OCI-LY1 (cell line): ENCODE results near the gene MCTP2.

Source experiments
- H2AFZ ChIP-seq: fragments of 200-600 bp; sonication (generic), shearing (Covaris generic); 2 replicates; pipeline ENCODE4 v1.6.0; 2014; ENCODE audit warnings: antibody characterized with exemption, mild to moderate bottlenecking, low read length
- H3F3A ChIP-seq: fragments of 200-600 bp; sonication (generic), shearing (Covaris generic); 2 replicates; pipeline ENCODE4 v1.6.0; 2014; ENCODE audit warnings: mild to moderate bottlenecking, antibody characterized with exemption, low read length, moderate library complexity; ENCODE audit not compliant: insufficient read depth
- H3K27ac ChIP-seq: fragments of 200-600 bp; sonication (generic); 2 replicates; pipeline ENCODE4 v1.5.1; 2014; ENCODE audit warnings: low read length, mixed run types, mild to moderate bottlenecking, low read depth; ENCODE audit not compliant: poor library complexity, severe bottlenecking
- H3K27me3 ChIP-seq: fragments of 200-600 bp; sonication (generic); 2 replicates; pipeline ENCODE4 v1.6.0; 2014; ENCODE audit warnings: antibody characterized with exemption, mild to moderate bottlenecking, low read length, moderate library complexity; ENCODE audit not compliant: insufficient read depth
- H3K36me3 ChIP-seq: fragments of 200-600 bp; sonication (generic); 2 replicates; pipeline ENCODE4 v1.6.1; 2014; ENCODE audit warnings: mild to moderate bottlenecking, antibody characterized with exemption, low read length, moderate library complexity, mixed read lengths; ENCODE audit not compliant: insufficient read depth
- H3K4me1 ChIP-seq: fragments of 200-600 bp; sonication (generic); 2 replicates; pipeline ENCODE4 v1.5.1; 2014; ENCODE audit warnings: mild to moderate bottlenecking, low read length, moderate library complexity; ENCODE audit not compliant: insufficient read depth, severe bottlenecking
- H3K4me2 ChIP-seq: fragments of 200-600 bp; sonication (generic), shearing (Covaris generic); 2 replicates; pipeline ENCODE4 v1.6.1; 2014; ENCODE audit warnings: low read length
- H3K4me3 ChIP-seq: fragments of 200-600 bp; sonication (generic); 2 replicates; pipeline ENCODE4 v1.5.1; 2014; ENCODE audit warnings: low read length, low read depth, mild to moderate bottlenecking, mixed read lengths; ENCODE audit not compliant: poor library complexity, severe bottlenecking
- H3K79me2 ChIP-seq: fragments of 200-600 bp; shearing (Covaris generic); 2 replicates; pipeline ENCODE4 v1.6.1; 2016; ENCODE audit warnings: mixed run types, low read length, mixed read lengths; ENCODE audit not compliant: insufficient read depth
- H3K9ac ChIP-seq: fragments of 200-600 bp; sonication (generic), shearing (Covaris generic); 2 replicates; pipeline ENCODE4 v1.6.1; 2014; ENCODE audit warnings: mild to moderate bottlenecking, low read length, mixed read lengths
- H3K9me2 ChIP-seq: fragments of 200-600 bp; sonication (generic), shearing (Covaris generic); 2 replicates; pipeline ENCODE4 v1.6.1; 2014; ENCODE audit warnings: low read depth, mild to moderate bottlenecking, low read length, mixed read lengths
- H3K9me3 ChIP-seq: fragments of 200-600 bp; shearing (Covaris generic); 2 replicates; pipeline ENCODE4 v1.6.1; 2014; ENCODE audit warnings: low read length, mixed read lengths
- H4K20me1 ChIP-seq: fragments of 200-600 bp; sonication (generic), shearing (Covaris generic); 2 replicates; pipeline ENCODE4 v1.6.0; 2016; ENCODE audit warnings: mild to moderate bottlenecking, low read length; ENCODE audit not compliant: insufficient read depth
- CTCF ChIP-seq: fragments of 200-600 bp; sonication (generic), shearing (Covaris generic); IDR thresholded peaks from 2 replicates; pipeline ENCODE4 v1.5.1; 2017; ENCODE audit warnings: mild to moderate bottlenecking, antibody characterized with exemption, low read length, moderate library complexity, mixed read lengths
- EZH2 ChIP-seq: fragments of 200-600 bp; sonication (generic), shearing (Covaris generic); IDR thresholded peaks from 2 replicates; pipeline ENCODE4 v1.8.0; 2017; ENCODE audit warnings: borderline replicate concordance, mixed run types, mild to moderate bottlenecking, antibody characterized with exemption, low read length, moderate library complexity, mixed read lengths

MCTP2 gene

GRCh38 chr15:94324835-94325767, 93.7 kb downstream of the MCTP2 start:
- Histone ChIP-seq H3K9ac (no peak overlapping the region), H3K27ac (no peak overlapping the region), H3K4me2 (peak overlapping the region; percentile 15; the same call in 1 of the 2 replicates), H3K4me3 (no peak overlapping the region), H3K79me2 (peaks cover 5% of the 10 kb centered on the region; the same call in 1 of the 2 replicates), H2AFZ (no peak overlapping the region), H3K36me3 (peaks cover 54% of the 10 kb centered on the region; the same call in 1 of the 2 replicates), H3K9me2 (no peaks in the 10 kb centered on the region), H3K4me1 (peaks cover 20% of the 10 kb centered on the region), H3K9me3 (no peaks in the 10 kb centered on the region), H3F3A (no peaks in the 10 kb centered on the region), H4K20me1 (no peaks in the 10 kb centered on the region), H3K27me3 (no peaks in the 10 kb centered on the region)
- TF ChIP-seq CTCF (no peak), EZH2 (no peak)

- no peaks in the 10 kb centered on the region for H3K9me3 ChIP-seq
- peaks cover 5% of the 10 kb centered on the region; the same call in 1 of the 2 replicates for H3K79me2 ChIP-seq
- H4K20me1 ChIP-seq: no peaks in the 10 kb centered on the region
- H3K4me1 ChIP-seq: peaks cover 20% of the 10 kb centered on the region
- H3F3A ChIP-seq: no peaks in the 10 kb centered on the region
- no peak overlapping the region for H3K27ac ChIP-seq
- H2AFZ ChIP-seq: no peak overlapping the region
- H3K9ac ChIP-seq: no peak overlapping the region
- peaks cover 54% of the 10 kb centered on the region; the same call in 1 of the 2 replicates for H3K36me3 ChIP-seq
- no peak overlapping the region for H3K4me2 ChIP-seq
- H3K27me3 ChIP-seq: no peaks in the 10 kb centered on the region
- H3K4me3 ChIP-seq: no peak overlapping the region
- H3K9me2 ChIP-seq: no peaks in the 10 kb centered on the region
- TF ChIP-seq CTCF (peak; percentile 71), EZH2 (no peak)
These were observed 96.1 kb downstream of the MCTP2 start for GRCh38 chr15:94327356-94327936.

GRCh38 chr15:94331731-94332130, 100.4 kb downstream of the MCTP2 start:
- no peaks in the 10 kb centered on the region for H3K9me3 ChIP-seq
- no peak overlapping the region for H3K27ac ChIP-seq
- H3K4me3 ChIP-seq: no peak overlapping the region
- no peaks in the 10 kb centered on the region for H3K9me2 ChIP-seq
- no peak overlapping the region for H2AFZ ChIP-seq
- H3K36me3 ChIP-seq: peaks cover 60% of the 10 kb centered on the region; the same call in 1 of the 2 replicates
- no peak overlapping the region for H3K9ac ChIP-seq
- H3F3A ChIP-seq: no peaks in the 10 kb centered on the region; the same call in 1 of the 2 replicates
- no peaks in the 10 kb centered on the region for H4K20me1 ChIP-seq
- H3K4me2 ChIP-seq: no peak overlapping the region
- no peaks in the 10 kb centered on the region for H3K27me3 ChIP-seq
- no peaks in the 10 kb centered on the region for H3K79me2 ChIP-seq
- TF ChIP-seq EZH2 (no peak), CTCF (no peak)
- no peaks in the 10 kb centered on the region for H3K4me1 ChIP-seq
